Coronary artery (tissue), 2 donors: ENCODE results near the gene OR10A5.
"Not testable (repeated sequence)": the region's sequence is repeated elsewhere in the genome, so short reads cannot be mapped to it uniquely, and the experiment has no call there.

Source experiments
- DNase-seq: peaks from one replicate; pipeline ENCODE4 v3.0.0-alpha.2; 2017; ENCODE audit warnings: low spot score
- H3K27ac ChIP-seq, 2 donors: fragments of 200-600 bp; sonication (generic); one replicate each; pipeline ENCODE4 v1.5.1; 2016 to 2019
- H3K4me3 ChIP-seq: fragments of 200-600 bp; sonication (generic); 2 replicates; pipeline ENCODE4 v1.5.1; 2016; ENCODE audit warnings: mild to moderate bottlenecking, moderate library complexity
- TF ChIP-seq, protein P1 (sequence below): fragments of 200-600 bp; sonication (generic); IDR thresholded peaks from one replicate; pipeline ENCODE4 v1.5.1; 2019; ENCODE audit warnings: antibody characterized with exemption

Gene OR10A5

DNA sequence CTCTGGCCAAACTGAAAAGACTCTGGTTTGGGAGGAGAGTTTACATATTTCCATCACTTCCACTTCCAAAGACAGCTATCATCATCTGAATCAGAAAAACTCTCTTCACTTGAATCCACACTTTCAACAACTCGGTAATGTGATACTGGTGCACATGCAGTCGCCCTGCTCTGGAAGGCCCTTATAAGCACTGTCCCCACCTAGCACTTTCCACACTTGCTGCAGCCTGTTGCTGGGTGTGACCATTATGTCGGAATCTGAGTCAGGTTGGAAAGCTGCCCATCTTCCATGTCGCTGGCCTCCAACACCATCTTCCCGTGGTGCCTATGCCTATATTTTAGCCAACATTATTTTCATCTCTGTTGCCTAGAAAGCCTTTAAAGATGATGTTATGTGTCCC lies 1.1 kb upstream of the OR10A5 start:
- TF ChIP-seq, protein P1, sequence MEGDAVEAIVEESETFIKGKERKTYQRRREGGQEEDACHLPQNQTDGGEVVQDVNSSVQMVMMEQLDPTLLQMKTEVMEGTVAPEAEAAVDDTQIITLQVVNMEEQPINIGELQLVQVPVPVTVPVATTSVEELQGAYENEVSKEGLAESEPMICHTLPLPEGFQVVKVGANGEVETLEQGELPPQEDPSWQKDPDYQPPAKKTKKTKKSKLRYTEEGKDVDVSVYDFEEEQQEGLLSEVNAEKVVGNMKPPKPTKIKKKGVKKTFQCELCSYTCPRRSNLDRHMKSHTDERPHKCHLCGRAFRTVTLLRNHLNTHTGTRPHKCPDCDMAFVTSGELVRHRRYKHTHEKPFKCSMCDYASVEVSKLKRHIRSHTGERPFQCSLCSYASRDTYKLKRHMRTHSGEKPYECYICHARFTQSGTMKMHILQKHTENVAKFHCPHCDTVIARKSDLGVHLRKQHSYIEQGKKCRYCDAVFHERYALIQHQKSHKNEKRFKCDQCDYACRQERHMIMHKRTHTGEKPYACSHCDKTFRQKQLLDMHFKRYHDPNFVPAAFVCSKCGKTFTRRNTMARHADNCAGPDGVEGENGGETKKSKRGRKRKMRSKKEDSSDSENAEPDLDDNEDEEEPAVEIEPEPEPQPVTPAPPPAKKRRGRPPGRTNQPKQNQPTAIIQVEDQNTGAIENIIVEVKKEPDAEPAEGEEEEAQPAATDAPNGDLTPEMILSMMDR, result no peak
- DNase-seq, result no peak
- Histone ChIP-seq H3K27ac (no peak overlapping the region), H3K4me3 (no peak overlapping the region)

DNA sequence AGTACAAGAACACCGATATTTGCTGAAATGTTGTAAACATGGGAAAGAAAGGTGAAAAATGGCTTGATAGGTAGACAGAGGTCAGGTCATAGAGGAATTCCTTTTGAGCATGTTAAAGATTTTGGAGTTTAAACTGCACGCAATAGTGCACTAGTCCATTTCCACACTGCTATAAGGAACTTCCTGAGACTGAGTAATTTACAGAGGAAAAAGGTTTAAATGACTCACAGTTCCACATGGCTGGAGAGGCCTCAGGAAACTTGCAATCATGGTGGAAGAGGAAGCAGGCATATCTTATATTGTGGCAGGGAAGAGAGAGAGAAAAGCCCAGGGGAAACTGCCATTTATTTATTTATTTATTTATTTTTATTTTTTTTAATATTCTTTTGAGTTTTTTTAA lies 5.0 kb downstream of the OR10A5 start:
- TF ChIP-seq, protein P1, result no peak
- no peak for DNase-seq

DNA sequence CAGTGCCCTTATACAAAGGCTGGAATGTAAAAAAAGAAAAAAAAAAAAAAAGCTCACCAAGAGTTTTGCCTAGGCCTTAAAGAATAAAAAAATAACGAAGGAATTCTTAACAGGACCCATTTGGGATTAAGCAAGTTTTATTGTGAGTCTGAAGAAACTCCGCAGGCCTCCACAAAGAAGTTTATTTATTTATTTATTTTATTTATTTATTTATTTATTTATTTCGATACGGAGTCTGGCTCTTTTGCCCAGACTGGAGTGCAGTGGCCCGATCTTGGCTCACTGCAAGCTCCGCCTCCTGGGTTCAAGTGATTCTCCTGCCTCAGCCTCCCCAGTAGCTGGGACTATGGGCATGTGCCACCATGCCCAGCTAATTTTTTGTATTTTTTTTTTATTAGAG lies 9.3 kb downstream of the OR10A5 start:
- H3K27ac ChIP-seq, H3K4me3 ChIP-seq, DNase-seq: not testable (repeated sequence)

More for the DNA sequence above, 5.0 kb downstream of the OR10A5 start:
- no peak overlapping the region for H3K4me3 ChIP-seq
- H3K27ac ChIP-seq, result no peak overlapping the region

DNA sequence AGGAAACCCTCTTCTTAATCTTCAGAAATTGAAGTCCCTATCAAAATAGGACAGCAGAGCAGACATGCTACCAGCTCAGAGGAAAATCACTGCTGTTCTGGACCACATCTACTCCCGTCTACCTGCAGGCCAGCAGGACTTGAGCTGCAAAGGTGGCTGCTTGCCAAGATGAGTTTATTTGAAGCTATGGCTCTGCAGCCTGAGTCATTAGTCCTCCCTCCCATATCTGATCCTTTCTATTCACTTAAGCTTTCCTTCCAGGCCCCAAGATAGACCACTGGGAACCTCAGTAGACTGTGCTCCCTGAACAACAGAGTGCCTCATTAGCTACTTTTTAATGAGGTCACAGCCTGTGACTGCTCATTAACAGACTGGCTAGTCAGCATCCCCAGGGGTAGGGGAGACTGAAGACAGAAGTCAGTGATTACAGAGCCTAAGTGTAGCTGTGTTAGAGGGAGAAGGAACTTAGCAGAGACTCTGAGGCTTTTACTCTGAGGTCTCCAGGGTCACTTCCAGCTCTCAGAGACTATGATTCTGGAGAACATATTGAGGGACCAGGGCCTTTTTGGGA lies 10.6 kb downstream of the OR10A5 start:
- Histone ChIP-seq H3K4me3 (no peak overlapping the region), H3K27ac (no peak overlapping the region)
- TF ChIP-seq, protein P1, result no peak
- no peak for DNase-seq

DNA sequence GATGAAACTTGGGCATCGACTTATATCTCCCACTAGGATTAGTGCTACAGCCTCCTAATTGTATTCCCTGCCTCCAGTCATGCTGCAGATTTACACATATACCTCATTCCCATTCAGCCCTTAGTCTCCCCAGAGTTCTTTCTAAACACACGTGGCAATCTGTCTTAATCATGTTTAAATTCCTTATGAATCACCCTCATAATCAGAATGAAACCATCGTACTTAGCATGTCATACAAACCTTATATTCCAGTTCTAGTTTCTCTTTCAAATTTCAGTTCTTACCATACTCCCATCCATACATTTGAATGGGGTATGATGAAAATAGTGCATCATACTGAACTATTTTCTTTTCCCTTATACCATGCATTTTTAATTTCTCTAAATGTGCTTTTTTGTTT lies 11.4 kb downstream of the OR10A5 start:
- DNase-seq, result no peak
- H3K27ac ChIP-seq, result no peak overlapping the region
- H3K4me3 ChIP-seq, result no peak overlapping the region
- TF ChIP-seq, protein P1, result no peak

DNA sequence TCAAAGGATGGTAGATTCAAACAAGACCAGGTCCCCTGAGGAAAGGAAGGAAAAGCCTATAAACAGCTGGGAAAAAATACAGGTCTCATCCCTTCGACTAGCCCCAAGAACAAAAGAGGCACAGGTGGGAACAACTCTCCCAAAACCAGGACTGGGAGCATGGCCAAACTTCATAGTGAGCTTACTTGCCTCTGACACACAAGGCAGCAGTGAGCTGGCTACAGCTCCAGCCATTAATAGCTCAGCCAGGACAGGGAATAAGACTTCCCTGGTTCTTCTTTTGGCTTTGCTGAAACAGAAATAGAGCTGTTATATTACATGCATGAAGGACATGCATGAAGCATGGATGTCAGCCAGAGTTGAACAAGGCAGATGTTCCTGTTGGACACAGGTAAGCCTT lies 17.5 kb downstream of the OR10A5 start, which contains the start of gene OR10A2:
Gene OR10A2, plus strand, starts transcription at position 97 of the 400 bp plus-strand sequence. CDS start 6,698 bp downstream, outside the sequence.
- H3K4me3 ChIP-seq, result no peak within 1 kb of the TSS
- H3K27ac ChIP-seq, result no peak within 1 kb of the TSS
- DNase-seq, result no peak
- TF ChIP-seq, protein P1, result no peak

DNA sequence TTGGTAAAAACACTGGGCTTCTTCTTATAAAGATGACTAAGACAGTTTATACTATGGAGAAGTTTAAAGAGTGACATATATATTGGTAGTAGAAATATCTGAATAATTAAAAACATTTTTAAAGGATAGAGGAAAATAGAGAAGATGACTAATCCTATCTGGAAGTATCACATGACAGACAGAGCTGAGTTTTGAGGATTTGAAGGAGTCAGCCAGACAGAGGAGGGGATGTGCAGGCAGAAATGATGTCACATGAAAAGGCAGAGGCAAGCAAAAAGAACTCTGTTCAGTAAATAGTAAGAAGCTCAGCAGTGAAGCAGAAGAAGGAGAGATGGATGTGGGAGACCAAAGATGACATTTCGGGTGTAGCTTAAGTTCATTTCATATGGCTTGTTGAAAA lies 19.0 kb downstream of the OR10A5 start:
- no peak overlapping the region for H3K27ac ChIP-seq
- no peak for DNase-seq
- H3K4me3 ChIP-seq, result no peak overlapping the region
- TF ChIP-seq, protein P1, result no peak
